Hematopoietic multipotent progenitor cell (in vitro differentiated cells): Measurements from ENCODE around the gene LSM2. TPM values are rescaled to one million over a fixed set of nuclear protein-coding genes. Genes with fewer than 3 reads are reported as not detected.

Experiments used
- DNase-seq, 3 donors: peaks; one replicate each; pipeline ENCODE4 v3.0.0-alpha.2; 2011 to 2015; ENCODE audit warnings: low read depth in 2 of 3, low spot score in 2 of 3
- small RNA-seq: library from RNA; depleted of rRNA; stranded (forward); fragments of <200 nt; gene quantifications from one replicate; pipeline ENCODE3, GENCODE V24; 2012
- total RNA-seq: library from RNA; depleted of rRNA; stranded (reverse); fragments of >200 nt; gene quantifications from one replicate; pipeline ENCODE4 v1.2.3, GENCODE V29; 2012

Gene LSM2
- total RNA-seq, 1 donor, result 70.6 TPM

DNA sequence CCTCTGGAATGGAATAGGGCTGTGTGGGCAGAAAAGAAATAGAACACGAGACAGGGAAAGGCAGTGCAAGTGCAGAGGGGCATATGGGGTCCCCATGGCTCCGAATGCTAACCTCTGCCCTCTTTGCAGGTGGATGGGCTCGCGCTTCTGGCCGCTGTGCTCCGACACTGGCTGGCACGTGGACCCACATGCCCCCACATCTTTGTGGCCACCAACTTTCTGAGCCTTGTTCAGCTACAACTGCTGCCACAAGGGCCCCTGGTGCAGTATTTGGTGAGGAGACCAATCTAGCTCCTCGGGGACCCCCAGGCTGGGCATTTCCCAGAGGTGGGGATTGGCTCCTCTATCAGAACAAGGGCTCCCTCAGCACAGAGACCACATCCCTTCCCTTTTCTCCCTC, 45.4 kb downstream of the LSM2 start:
- DNase-seq, result no peak

DNA sequence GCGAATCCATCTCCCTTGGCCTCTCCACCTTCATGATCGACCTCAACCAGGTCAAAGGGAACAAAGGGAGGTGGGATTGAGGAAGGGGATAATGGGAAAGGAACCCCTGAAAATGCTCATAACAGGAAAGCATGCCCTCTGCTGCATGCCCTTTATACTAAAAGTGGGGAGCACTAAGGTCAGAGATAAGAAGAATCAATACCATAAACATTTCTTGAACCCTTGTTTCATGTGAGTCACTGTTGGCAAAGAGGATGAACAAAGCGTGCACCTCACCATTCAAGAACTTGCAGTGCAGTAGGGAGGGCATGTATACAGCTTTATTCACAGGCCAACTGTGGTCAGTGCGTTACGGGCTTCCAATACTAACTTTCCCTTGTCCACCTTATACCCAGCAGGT, 46.0 kb downstream of the LSM2 start:
- DNase-seq, result no peak

DNA sequence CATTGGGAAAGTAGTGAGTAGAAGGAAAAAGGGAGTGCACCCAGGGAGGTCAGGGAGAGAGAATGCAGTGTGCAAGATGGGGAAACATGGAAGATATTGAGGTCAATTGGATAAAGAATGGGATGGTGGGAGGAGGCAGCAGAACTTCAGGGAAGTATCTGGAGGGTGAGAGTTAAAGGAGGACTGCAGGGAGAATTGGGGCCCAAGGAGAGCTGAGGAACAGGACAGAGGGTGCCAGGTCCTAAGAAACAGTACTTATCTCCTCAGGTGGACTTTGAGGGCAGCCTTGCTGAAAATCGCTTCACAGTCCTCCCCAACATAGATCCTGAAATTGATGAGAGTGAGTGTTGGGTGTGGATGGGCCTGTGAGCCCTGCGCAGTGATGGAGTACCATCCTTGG, 48.5 kb downstream of the LSM2 start:
- no peak for DNase-seq

DNA sequence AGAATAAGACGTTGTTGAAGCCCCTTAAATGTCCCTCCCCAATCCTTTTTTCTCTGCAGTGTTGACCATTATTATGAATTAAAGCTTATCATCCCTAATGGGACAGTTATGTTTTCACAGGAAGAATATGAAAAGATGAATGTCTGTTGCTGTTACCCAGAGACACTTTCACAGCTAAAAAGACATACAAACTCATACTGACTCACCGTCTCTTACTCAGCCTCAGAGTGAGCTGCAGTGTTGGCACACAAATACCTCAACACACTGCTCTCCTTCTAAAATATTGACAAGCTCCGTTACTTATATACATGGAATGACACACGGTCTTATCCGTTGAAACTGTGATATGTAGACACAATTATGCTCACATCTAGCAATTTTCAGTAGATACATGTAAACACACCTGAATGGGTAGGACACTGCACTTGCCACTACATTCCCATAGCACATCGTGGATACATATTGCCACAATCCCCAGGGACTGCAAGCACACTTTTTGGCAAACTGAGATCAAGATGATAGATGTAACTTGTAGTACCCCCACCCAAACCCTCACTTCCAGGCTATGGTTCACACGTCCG, 53.9 kb downstream of the LSM2 start:
- DNase-seq, result no peak

DNA sequence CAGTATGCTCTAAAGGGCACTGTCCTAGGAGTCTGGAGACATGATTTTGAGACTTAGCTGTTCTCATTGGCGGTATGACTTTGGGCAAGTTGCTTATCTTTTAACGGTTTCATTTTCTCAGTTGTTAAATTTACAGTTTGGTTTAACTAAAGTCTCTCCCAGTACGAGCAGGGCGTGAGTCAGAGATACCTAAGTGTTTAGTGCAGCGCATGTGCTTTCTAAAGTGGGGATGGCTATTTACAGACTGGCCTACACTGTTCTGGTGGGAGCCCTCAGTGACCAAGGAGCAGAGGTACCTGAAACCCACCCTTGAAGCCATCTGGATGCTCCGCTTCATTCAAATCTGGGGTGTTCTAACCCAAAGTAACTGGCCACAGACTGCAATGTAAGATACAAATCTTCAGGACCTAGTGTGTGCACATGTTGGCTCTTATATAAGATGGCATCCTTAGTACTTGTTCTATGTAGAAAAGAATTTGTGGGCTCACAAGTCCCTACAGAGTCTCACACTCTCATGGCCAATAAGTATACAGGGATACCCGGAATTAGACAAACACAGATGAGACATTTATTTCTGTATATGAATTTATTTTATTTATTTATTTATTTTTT, 56.2 kb downstream of the LSM2 start:
- DNase-seq, result no peak

DNA sequence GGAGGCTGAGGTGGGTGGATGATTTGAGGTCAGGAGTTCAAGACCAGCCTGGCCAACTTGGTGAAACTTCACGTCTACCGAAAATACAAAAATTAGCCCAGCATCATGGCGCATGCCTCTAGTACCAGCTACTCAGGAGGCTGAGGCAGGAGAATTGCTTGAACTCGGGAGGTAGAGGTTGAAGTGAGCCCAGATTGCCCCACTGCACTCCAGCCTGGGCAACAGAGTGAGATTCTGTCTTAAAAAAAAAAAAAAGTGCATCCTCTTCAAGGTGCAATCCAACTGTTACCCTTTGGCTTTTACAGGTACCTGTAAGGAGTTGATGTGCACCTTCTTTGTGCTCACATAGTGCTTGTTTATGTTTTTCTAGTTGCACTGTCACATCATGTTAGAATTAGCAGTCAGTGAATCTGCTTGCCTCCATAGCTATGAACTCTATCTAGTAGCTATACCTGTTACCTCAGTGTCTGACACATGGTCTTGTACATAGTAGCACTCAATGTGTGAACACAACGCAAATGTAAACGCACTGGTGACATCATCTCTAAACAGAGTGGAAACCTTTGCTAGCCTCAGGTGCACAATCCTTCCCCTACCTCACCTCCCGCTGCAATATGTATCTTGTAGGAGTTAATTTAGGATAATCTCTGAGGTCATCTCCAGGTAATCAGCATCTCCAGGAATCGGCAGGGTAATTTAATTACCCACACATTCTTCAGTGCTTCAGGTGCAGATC, 57.3 kb downstream of the LSM2 start:
- DNase-seq, result no peak

Small RNAs within 50 kb of the gene (small RNA-seq; reads per million reads assigned to genes)
- gene MSH5-SAPCD1, result not detected
- gene RF00019, result not detected
- not detected for gene RNU6-850P
- not detected for gene SAPCD1
- 19.5 reads per million, percentile 94 among the genes with 10 or more reads in this experiment for gene SNORD48
- gene SNORD52, result not detected

Other genes starting within 250 kb of the LSM2 start
- gene LTA, start 234.7 kb downstream of the LSM2 start, total RNA-seq, result under 0.01 TPM
- 0.27 TPM for gene TNF, start 231.4 kb downstream of the LSM2 start, total RNA-seq
- 31.0 TPM for gene LTB, start 224.5 kb downstream of the LSM2 start, total RNA-seq
- 74.9 TPM for gene LST1, start 220.7 kb downstream of the LSM2 start, total RNA-seq
- gene NCR3, start 214.0 kb downstream of the LSM2 start, total RNA-seq, result 0.27 TPM
- gene AIF1, start 191.7 kb downstream of the LSM2 start, total RNA-seq, result 66.8 TPM
- 117 TPM for gene PRRC2A, start 186.3 kb downstream of the LSM2 start, total RNA-seq
- gene BAG6, start 154.3 kb downstream of the LSM2 start, total RNA-seq, result 172 TPM
- 3.8 TPM for gene APOM, start 151.1 kb downstream of the LSM2 start, total RNA-seq
- 19.1 TPM for gene C6orf47, start 146.2 kb downstream of the LSM2 start, total RNA-seq
- gene GPANK1, start 142.0 kb downstream of the LSM2 start, total RNA-seq, result 16.2 TPM
- 232 TPM for gene CSNK2B, start 140.9 kb downstream of the LSM2 start, total RNA-seq
- gene LY6G5B, start 137.0 kb downstream of the LSM2 start, total RNA-seq, result 7.8 TPM
- gene LY6G5C, start 125.9 kb downstream of the LSM2 start, total RNA-seq, result 3.5 TPM
- gene ABHD16A, start 103.6 kb downstream of the LSM2 start, total RNA-seq, result 75.4 TPM
- 0.54 TPM for gene LY6G6F, start 100.1 kb downstream of the LSM2 start, total RNA-seq
- 1.6 TPM for gene LY6G6D, start 91.6 kb downstream of the LSM2 start, total RNA-seq
- 0.54 TPM for gene LY6G6C, start 85.2 kb downstream of the LSM2 start, total RNA-seq
- gene MPIG6B, start 83.6 kb downstream of the LSM2 start, total RNA-seq, result 7.8 TPM
- 223 TPM for gene DDAH2, start 77.7 kb downstream of the LSM2 start, total RNA-seq
- gene CLIC1, start 70.4 kb downstream of the LSM2 start, total RNA-seq, result 794 TPM
- 32.3 TPM for gene MSH5, start 67.0 kb downstream of the LSM2 start, total RNA-seq
- 0.27 TPM for gene SAPCD1, start 44.3 kb downstream of the LSM2 start, total RNA-seq
- 2.4 TPM for gene VWA7, start 29.6 kb downstream of the LSM2 start, total RNA-seq
- 52.0 TPM for gene VARS1, start 11.2 kb downstream of the LSM2 start, total RNA-seq
- 1.9 TPM for gene HSPA1L, start 8.3 kb upstream of the LSM2 start, total RNA-seq
- 358 TPM for gene HSPA1A, start 8.6 kb upstream of the LSM2 start, total RNA-seq
- 303 TPM for gene HSPA1B, start 20.8 kb upstream of the LSM2 start, total RNA-seq
- gene NEU1, start 55.9 kb upstream of the LSM2 start, total RNA-seq, result 51.7 TPM
- 0.81 TPM for gene SLC44A4, start 72.0 kb upstream of the LSM2 start, total RNA-seq
- 128 TPM for gene EHMT2, start 90.7 kb upstream of the LSM2 start, total RNA-seq
- gene ZBTB12, start 95.1 kb upstream of the LSM2 start, total RNA-seq, result 8.9 TPM
- gene C2, start 120.8 kb upstream of the LSM2 start, total RNA-seq, result 0.54 TPM
- 0.54 TPM for gene CFB, start 139.1 kb upstream of the LSM2 start, total RNA-seq
- gene NELFE, start 152.0 kb upstream of the LSM2 start, total RNA-seq, result 44.7 TPM
- gene SKIC2, start 152.2 kb upstream of the LSM2 start, total RNA-seq, result 62.7 TPM
- 36.4 TPM for gene DXO, start 165.2 kb upstream of the LSM2 start, total RNA-seq
- 5.9 TPM for gene C4A, start 175.1 kb upstream of the LSM2 start, total RNA-seq
- gene C4B, start 207.8 kb upstream of the LSM2 start, total RNA-seq, result 4.6 TPM
- gene CYP21A2, start 231.4 kb upstream of the LSM2 start, total RNA-seq, result 0.27 TPM